ENCODE results near the gene MCCD1. TPM values are rescaled to one million over a fixed set of nuclear protein-coding genes. Genes with fewer than 3 reads are reported as not detected.

Gene MCCD1
- total RNA-seq, 1 experiment from 2014 or later = not detected

- CTCF ChIA-PET = no interaction called here
- POLR2A ChIA-PET = no interaction called here
- no peak for ATAC-seq
Measured at GRCh38 chr6:31479151-31479932, 49.4 kb upstream of the MCCD1 start.

DNA sequence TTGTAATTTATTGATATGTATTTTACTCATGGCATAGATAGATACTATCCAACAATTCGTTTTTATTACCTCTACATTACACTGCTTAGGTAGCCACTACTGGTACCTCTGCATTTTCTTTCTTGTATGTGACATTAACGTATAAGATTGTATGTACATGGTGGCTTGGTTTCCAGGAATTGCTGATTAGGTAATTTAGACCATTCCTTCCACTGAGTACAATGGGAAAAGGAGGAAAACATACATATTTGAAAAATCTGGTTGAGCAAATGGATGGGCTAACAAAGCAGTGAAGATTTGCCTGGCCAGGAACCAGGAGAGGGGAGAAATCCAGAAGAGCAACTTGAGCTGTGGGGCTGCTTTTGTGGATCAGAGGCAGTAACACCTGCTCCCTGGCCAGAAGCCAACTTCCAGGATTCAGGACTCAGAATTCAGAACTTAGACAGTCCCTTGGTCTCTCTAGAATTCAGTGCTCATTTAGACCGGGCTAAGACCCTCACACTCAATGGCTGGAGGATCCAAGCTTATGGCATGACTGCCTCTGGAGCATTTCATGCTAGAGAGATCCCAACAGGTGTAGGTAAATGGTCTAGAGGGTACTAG, 48.7 kb upstream of the MCCD1 start:
- ChIA-PET CTCF (no interaction called here), POLR2A (no interaction called here)
- Mint-ChIP-seq H3K27me3 (ENCODE audit: low read depth) (peaks cover 6% of the 10 kb centered on the region; the same call in 1 of the 2 replicates), H3K36me3 (no peaks in the 10 kb centered on the region), H3K27ac (no peak overlapping the region), H3K4me3 (no peak overlapping the region), H3K4me1 (peaks cover 4% of the 10 kb centered on the region; the same call in 1 of the 2 replicates), H3K9me3 (no peaks in the 10 kb centered on the region)
- ATAC-seq = no peak
- TF ChIP-seq CBFB (CRISPR knock-in tag; IDR thresholded peaks at IDR 0.05; ENCODE audit: low read depth) = no peak
- TF ChIP-seq E2F4 (CRISPR knock-in tag; IDR thresholded peaks at IDR 0.05; ENCODE audit: borderline replicate concordance, low read depth) = no peak
- TF ChIP-seq, protein P1, sequence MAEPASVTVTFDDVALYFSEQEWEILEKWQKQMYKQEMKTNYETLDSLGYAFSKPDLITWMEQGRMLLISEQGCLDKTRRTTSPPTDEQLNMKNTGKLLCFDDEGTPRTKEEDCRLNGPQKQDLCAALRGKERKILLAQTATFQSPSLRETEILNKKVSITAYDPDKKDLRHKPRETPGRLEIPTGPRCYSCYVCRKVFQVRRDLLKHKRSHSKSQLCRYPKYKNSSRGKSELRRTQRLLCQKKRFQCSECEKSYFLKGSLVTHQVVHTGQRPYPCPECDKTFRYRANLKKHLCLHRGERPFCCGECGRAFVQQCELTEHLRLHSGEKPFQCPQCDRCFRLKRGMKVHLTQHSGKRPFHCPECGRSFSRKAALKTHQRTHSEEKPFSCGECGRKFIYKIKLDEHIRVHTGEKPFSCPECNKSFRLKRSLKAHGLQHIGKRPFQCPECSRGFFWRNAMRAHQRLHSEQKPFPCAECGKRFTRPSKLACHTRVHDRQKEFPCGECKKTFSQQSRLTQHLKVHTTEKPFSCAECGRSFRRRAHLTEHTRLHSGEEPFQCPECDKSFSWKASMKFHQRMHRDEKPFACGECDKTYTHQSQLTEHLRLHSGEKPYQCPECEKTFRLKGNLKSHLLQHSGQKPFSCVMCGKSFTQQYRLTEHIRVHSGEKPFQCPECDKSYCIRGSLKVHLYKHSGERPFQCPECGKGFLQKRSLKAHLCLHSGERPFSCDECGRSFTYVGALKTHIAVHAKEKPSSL (CRISPR knock-in tag; conservative IDR thresholded peaks at IDR 0.05) = no peak
- TF ChIP-seq ZNF138 (CRISPR knock-in tag; conservative IDR thresholded peaks at IDR 0.05) = no peak
- no peak for TF ChIP-seq ZNF219 (CRISPR knock-in tag; IDR thresholded peaks at IDR 0.05; ENCODE audit: borderline replicate concordance)
- TF ChIP-seq EMX1 (CRISPR knock-in tag; IDR thresholded peaks at IDR 0.05) = no peak
- TF ChIP-seq MXD4 (CRISPR knock-in tag; IDR thresholded peaks at IDR 0.05; ENCODE audit: borderline replicate concordance) = no peak
- TF ChIP-seq TP53 (CRISPR knock-in tag; IDR thresholded peaks at IDR 0.05) = no peak
- no peak for TF ChIP-seq ZNF121 (CRISPR knock-in tag; IDR thresholded peaks at IDR 0.05)
- no peak for DNase-seq (ENCODE audit: low spot score)

More at GRCh38 chr6:31479151-31479932, 49.4 kb upstream of the MCCD1 start:
- H3K27ac Mint-ChIP-seq = no peak overlapping the region; the same call in 1 of the 2 replicates
- H3K9me3 Mint-ChIP-seq = no peaks in the 10 kb centered on the region
- H3K4me1 Mint-ChIP-seq = peaks cover 3% of the 10 kb centered on the region; the same call in 1 of the 2 replicates
- TF ChIP-seq, protein P2, sequence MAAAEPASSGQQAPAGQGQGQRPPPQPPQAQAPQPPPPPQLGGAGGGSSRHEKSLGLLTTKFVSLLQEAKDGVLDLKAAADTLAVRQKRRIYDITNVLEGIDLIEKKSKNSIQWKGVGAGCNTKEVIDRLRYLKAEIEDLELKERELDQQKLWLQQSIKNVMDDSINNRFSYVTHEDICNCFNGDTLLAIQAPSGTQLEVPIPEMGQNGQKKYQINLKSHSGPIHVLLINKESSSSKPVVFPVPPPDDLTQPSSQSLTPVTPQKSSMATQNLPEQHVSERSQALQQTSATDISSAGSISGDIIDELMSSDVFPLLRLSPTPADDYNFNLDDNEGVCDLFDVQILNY (CRISPR knock-in tag; IDR thresholded peaks at IDR 0.05) = no peak
- TF ChIP-seq FOXK1 (CRISPR knock-in tag; IDR thresholded peaks at IDR 0.05) = no peak
- TF ChIP-seq, protein P3, sequence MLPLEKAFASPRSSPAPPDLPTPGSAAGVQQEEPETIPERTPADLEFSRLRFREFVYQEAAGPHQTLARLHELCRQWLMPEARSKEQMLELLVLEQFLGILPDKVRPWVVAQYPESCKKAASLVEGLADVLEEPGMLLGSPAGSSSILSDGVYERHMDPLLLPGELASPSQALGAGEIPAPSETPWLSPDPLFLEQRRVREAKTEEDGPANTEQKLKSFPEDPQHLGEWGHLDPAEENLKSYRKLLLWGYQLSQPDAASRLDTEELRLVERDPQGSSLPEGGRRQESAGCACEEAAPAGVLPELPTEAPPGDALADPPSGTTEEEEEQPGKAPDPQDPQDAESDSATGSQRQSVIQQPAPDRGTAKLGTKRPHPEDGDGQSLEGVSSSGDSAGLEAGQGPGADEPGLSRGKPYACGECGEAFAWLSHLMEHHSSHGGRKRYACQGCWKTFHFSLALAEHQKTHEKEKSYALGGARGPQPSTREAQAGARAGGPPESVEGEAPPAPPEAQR (CRISPR knock-in tag; IDR thresholded peaks at IDR 0.05) = no peak
- no peak for TF ChIP-seq PRRX2 (CRISPR knock-in tag; IDR thresholded peaks at IDR 0.05)
- TF ChIP-seq ERG (CRISPR knock-in tag; IDR thresholded peaks at IDR 0.05) = no peak
- TF ChIP-seq CDX4 (CRISPR knock-in tag; IDR thresholded peaks at IDR 0.05; ENCODE audit: borderline replicate concordance) = no peak
- TF ChIP-seq, protein P1 (CRISPR knock-in tag; conservative IDR thresholded peaks at IDR 0.05) = no peak
- no peak for TF ChIP-seq NR3C1 (CRISPR knock-in tag; conservative IDR thresholded peaks at IDR 0.05; ENCODE audit: low read depth)
- no peak for TF ChIP-seq GTF2I (CRISPR knock-in tag; conservative IDR thresholded peaks at IDR 0.05)
- TF ChIP-seq ETV6 (CRISPR knock-in tag; IDR thresholded peaks at IDR 0.05) = no peak
- no peak for TF ChIP-seq RORB (CRISPR knock-in tag; IDR thresholded peaks at IDR 0.05)
- no peak for TF ChIP-seq ZNF138 (CRISPR knock-in tag; conservative IDR thresholded peaks at IDR 0.05)
- no peaks in the 10 kb centered on the region for H3K36me3 Mint-ChIP-seq
- H3K27me3 Mint-ChIP-seq (ENCODE audit: low read depth) = peaks cover 6% of the 10 kb centered on the region; the same call in 1 of the 2 replicates
- no peak overlapping the region for H3K4me3 Mint-ChIP-seq
- no peak for DNase-seq (ENCODE audit: low spot score)
